GM23338 (cell line): ENCODE measurements around the gene SGO2. TPM values are rescaled to one million over a fixed set of nuclear protein-coding genes. Genes with fewer than 3 reads are reported as not detected.

Experiments used
- ATAC-seq: fragments of 200-7000 bp; cut with Tn5 transposase; 3 replicates; pipeline ENCODE4 v1.9.1; 2020
- DNase-seq: peaks from one replicate; pipeline ENCODE4 v3.0.0-alpha.2; 2015; ENCODE audit warnings: low spot score
- H2AFZ ChIP-seq: fragments of 200-600 bp; sonication (generic); 2 replicates; pipeline ENCODE4 v1.8.0; 2016; ENCODE audit warnings: antibody characterized with exemption, mild to moderate bottlenecking, moderate library complexity
- H3F3A ChIP-seq: fragments of 200-600 bp; sonication (generic); replicated peaks from 2 replicates; pipeline ENCODE4 v1.8.0; 2017; ENCODE audit warnings: antibody characterized with exemption, mixed run types, low read depth
- H3K27ac ChIP-seq: fragments of 200-600 bp; sonication (generic); 2 replicates; pipeline ENCODE4 v1.6.1; 2016; ENCODE audit warnings: low read depth
- H3K27me3 ChIP-seq: fragments of 200-600 bp; sonication (generic); 2 replicates; pipeline ENCODE4 v1.8.0; 2016; ENCODE audit warnings: mild to moderate bottlenecking, mixed run types, moderate library complexity; ENCODE audit not compliant: insufficient read depth
- H3K36me3 ChIP-seq: fragments of 200-600 bp; sonication (generic); 2 replicates; pipeline ENCODE4 v1.8.0; 2016; ENCODE audit warnings: mild to moderate bottlenecking; ENCODE audit not compliant: insufficient read depth
- H3K4me1 ChIP-seq: fragments of 200-600 bp; sonication (generic); 2 replicates; pipeline ENCODE4 v1.8.0; 2016; ENCODE audit warnings: mild to moderate bottlenecking, moderate library complexity; ENCODE audit not compliant: insufficient read depth
- H3K4me2 ChIP-seq: fragments of 200-600 bp; sonication (generic); 2 replicates; pipeline ENCODE4 v1.7.1; 2017; ENCODE audit warnings: mixed run types
- H3K4me3 ChIP-seq: fragments of 200-600 bp; sonication (generic); 2 replicates; pipeline ENCODE4 v1.6.1; 2016; ENCODE audit warnings: mixed run types
- H3K79me2 ChIP-seq: fragments of 200-600 bp; sonication (generic); replicated peaks from 2 replicates; pipeline ENCODE4 v1.8.0; 2017; ENCODE audit warnings: mild to moderate bottlenecking; ENCODE audit not compliant: insufficient read depth
- H3K9me2 ChIP-seq: fragments of 200-600 bp; sonication (generic); 2 replicates; pipeline ENCODE4 v1.8.0; 2017; ENCODE audit not compliant: insufficient read depth
- H4K20me1 ChIP-seq: fragments of 200-600 bp; sonication (generic); replicated peaks from 2 replicates; pipeline ENCODE4 v1.8.0; 2017; ENCODE audit warnings: mild to moderate bottlenecking; ENCODE audit not compliant: insufficient read depth
- H3K27ac Mint-ChIP-seq: 2 replicates; pipeline ENCODE4 v1.8.0; 2020; ENCODE audit warnings: inconsistent platforms, mild to moderate bottlenecking, moderate library complexity, mixed read lengths
- H3K27me3 Mint-ChIP-seq: 3 replicates; pipeline ENCODE4 v1.8.0; 2022; ENCODE audit warnings: low read depth, mild to moderate bottlenecking, moderate library complexity, mixed read lengths, inconsistent platforms; ENCODE audit not compliant: insufficient read depth, poor library complexity
- H3K36me3 Mint-ChIP-seq: 3 replicates; pipeline ENCODE4 v1.8.0; 2021; ENCODE audit warnings: low read depth, mild to moderate bottlenecking, inconsistent platforms, moderate library complexity, mixed read lengths
- H3K4me1 Mint-ChIP-seq: 3 replicates; pipeline ENCODE4 v1.8.0; 2020; ENCODE audit warnings: mild to moderate bottlenecking, inconsistent platforms, mixed read lengths
- H3K4me3 Mint-ChIP-seq: 3 replicates; pipeline ENCODE4 v1.8.0; 2021; ENCODE audit warnings: moderate library complexity, mild to moderate bottlenecking, inconsistent platforms, mixed read lengths
- H3K9me3 Mint-ChIP-seq: 3 replicates; pipeline ENCODE4 v1.8.0; 2020; ENCODE audit warnings: moderate library complexity, mild to moderate bottlenecking, inconsistent platforms, mixed read lengths
- CREB1 ChIP-seq: fragments of 250-450 bp; sonication (Bioruptor Pico); IDR thresholded peaks from 2 replicates; pipeline ENCODE4 v1.5.0; 2020; ENCODE audit warnings: low read depth, mild to moderate bottlenecking, moderate library complexity
- ETS1 ChIP-seq: IDR thresholded peaks from 2 replicates; pipeline ENCODE4 v1.6.1; 2016; ENCODE audit warnings: antibody characterized with exemption
- EZH2 ChIP-seq: fragments of 200-600 bp; sonication (generic); IDR thresholded peaks from one replicate; pipeline ENCODE4 v1.8.0; 2017; ENCODE audit warnings: antibody characterized with exemption, mild to moderate bottlenecking, low read depth; ENCODE audit not compliant: unreplicated experiment
- NANOG ChIP-seq: IDR thresholded peaks from 2 replicates; pipeline ENCODE4 v1.6.1; 2016; ENCODE audit warnings: antibody characterized with exemption, borderline replicate concordance
- POLR2AphosphoS5 ChIP-seq: IDR thresholded peaks from 2 replicates; pipeline ENCODE4 v1.6.1; 2016; ENCODE audit warnings: antibody characterized with exemption, low read depth
- STAT1 ChIP-seq: IDR thresholded peaks from one replicate; pipeline ENCODE4 v1.6.1; 2016; ENCODE audit warnings: antibody characterized with exemption; ENCODE audit not compliant: unreplicated experiment
- ZNF114 ChIP-seq: fragments of 250-450 bp; sonication (Bioruptor Pico); IDR thresholded peaks from 2 replicates; pipeline ENCODE4 v1.5.0; 2020; ENCODE audit warnings: mild to moderate bottlenecking, moderate library complexity
- ZNF331 ChIP-seq: fragments of 250-450 bp; sonication (Bioruptor Pico); IDR thresholded peaks from 2 replicates; pipeline ENCODE4 v1.5.0; 2020; ENCODE audit warnings: low read depth, mild to moderate bottlenecking, moderate library complexity
- polyA plus RNA-seq: library from polyadenylated mRNA; unstranded; fragments of >200 nt; fragmentation: Nextera tagmentation; extraction: Ambion mirVana; gene quantifications from 2 replicates; pipeline ENCODE4 v1.2.1, GENCODE V29; 2016
- total RNA-seq: library from RNA; depleted of rRNA; stranded (reverse); fragments of >200 nt; shearing (Covaris generic); gene quantifications from 2 replicates; pipeline ENCODE4 v1.2.3, GENCODE V29; 2014
- TF ChIP-seq, protein P1 (sequence below): fragments of 250-450 bp; sonication (Bioruptor Pico); IDR thresholded peaks from 2 replicates; pipeline ENCODE4 v1.5.0; 2020; ENCODE audit warnings: mild to moderate bottlenecking, moderate library complexity
- TF ChIP-seq, protein P2 (sequence below), 2 experiments: fragments of 200-600 bp in 1 of 2; sonication (generic) in 1 of 2; conservative IDR thresholded peaks; 2 replicates each; pipeline versions ENCODE4 v1.5.1 to v1.6.1; 2016 to 2017; ENCODE audit warnings: antibody characterized with exemption in 2 of 2, low read depth in 2 of 2, mild to moderate bottlenecking in 2 of 2, moderate library complexity in 1 of 2

Gene SGO2
- total and polyA plus RNA-seq, 2 experiments from 2014 or later = 32.6 to 47.7 TPM

- Histone ChIP-seq H3K36me3 (no peaks in the 10 kb centered on the region), H2AFZ (no peak overlapping the region), H3K27ac (no peak overlapping the region), H3F3A (no peaks in the 10 kb centered on the region), H3K4me1 (no peaks in the 10 kb centered on the region), H3K27me3 (no peaks in the 10 kb centered on the region), H3K79me2 (no peaks in the 10 kb centered on the region), H3K4me3 (no peak overlapping the region), H3K4me2 (no peak overlapping the region), H3K9me2 (no peaks in the 10 kb centered on the region), H4K20me1 (no peaks in the 10 kb centered on the region)
- Mint-ChIP-seq H3K4me1 (no peaks in the 10 kb centered on the region), H3K36me3 (no peaks in the 10 kb centered on the region), H3K4me3 (no peak overlapping the region), H3K9me3 (no peaks in the 10 kb centered on the region), H3K27ac (no peak overlapping the region), H3K27me3 (no peaks in the 10 kb centered on the region)
- DNase-seq = no peak
- ATAC-seq = no peak
- TF ChIP-seq POLR2AphosphoS5 (no peak), NANOG (no peak), CREB1 (CRISPR knock-in tag) (no peak)
- TF ChIP-seq, protein P1, sequence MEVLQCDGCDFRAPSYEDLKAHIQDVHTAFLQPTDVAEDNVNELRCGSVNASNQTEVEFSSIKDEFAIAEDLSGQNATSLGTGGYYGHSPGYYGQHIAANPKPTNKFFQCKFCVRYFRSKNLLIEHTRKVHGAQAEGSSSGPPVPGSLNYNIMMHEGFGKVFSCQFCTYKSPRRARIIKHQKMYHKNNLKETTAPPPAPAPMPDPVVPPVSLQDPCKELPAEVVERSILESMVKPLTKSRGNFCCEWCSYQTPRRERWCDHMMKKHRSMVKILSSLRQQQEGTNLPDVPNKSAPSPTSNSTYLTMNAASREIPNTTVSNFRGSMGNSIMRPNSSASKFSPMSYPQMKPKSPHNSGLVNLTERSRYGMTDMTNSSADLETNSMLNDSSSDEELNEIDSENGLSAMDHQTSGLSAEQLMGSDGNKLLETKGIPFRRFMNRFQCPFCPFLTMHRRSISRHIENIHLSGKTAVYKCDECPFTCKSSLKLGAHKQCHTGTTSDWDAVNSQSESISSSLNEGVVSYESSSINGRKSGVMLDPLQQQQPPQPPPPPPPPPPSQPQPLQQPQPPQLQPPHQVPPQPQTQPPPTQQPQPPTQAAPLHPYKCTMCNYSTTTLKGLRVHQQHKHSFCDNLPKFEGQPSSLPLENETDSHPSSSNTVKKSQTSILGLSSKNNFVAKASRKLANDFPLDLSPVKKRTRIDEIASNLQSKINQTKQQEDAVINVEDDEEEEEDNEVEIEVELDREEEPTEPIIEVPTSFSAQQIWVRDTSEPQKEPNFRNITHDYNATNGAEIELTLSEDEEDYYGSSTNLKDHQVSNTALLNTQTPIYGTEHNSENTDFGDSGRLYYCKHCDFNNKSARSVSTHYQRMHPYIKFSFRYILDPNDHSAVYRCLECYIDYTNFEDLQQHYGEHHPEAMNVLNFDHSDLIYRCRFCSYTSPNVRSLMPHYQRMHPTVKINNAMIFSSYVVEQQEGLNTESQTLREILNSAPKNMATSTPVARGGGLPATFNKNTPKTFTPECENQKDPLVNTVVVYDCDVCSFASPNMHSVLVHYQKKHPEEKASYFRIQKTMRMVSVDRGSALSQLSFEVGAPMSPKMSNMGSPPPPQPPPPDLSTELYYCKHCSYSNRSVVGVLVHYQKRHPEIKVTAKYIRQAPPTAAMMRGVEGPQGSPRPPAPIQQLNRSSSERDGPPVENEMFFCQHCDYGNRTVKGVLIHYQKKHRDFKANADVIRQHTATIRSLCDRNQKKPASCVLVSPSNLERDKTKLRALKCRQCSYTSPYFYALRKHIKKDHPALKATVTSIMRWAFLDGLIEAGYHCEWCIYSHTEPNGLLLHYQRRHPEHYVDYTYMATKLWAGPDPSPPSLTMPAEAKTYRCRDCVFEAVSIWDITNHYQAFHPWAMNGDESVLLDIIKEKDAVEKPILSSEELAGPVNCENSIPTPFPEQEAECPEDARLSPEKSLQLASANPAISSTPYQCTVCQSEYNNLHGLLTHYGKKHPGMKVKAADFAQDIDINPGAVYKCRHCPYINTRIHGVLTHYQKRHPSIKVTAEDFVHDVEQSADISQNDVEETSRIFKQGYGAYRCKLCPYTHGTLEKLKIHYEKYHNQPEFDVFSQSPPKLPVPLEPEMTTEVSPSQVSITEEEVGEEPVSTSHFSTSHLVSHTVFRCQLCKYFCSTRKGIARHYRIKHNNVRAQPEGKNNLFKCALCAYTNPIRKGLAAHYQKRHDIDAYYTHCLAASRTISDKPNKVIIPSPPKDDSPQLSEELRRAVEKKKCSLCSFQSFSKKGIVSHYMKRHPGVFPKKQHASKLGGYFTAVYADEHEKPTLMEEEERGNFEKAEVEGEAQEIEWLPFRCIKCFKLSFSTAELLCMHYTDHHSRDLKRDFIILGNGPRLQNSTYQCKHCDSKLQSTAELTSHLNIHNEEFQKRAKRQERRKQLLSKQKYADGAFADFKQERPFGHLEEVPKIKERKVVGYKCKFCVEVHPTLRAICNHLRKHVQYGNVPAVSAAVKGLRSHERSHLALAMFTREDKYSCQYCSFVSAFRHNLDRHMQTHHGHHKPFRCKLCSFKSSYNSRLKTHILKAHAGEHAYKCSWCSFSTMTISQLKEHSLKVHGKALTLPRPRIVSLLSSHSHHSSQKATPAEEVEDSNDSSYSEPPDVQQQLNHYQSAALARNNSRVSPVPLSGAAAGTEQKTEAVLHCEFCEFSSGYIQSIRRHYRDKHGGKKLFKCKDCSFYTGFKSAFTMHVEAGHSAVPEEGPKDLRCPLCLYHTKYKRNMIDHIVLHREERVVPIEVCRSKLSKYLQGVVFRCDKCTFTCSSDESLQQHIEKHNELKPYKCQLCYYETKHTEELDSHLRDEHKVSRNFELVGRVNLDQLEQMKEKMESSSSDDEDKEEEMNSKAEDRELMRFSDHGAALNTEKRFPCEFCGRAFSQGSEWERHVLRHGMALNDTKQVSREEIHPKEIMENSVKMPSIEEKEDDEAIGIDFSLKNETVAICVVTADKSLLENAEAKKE (CRISPR knock-in tag) = no peak
These were observed 67.9 kb downstream of the SGO2 start for GRCh38 chr2:200593905-200594304.

- Histone ChIP-seq H3K9me2 (no peaks in the 10 kb centered on the region), H3K4me3 (no peak overlapping the region), H3K4me1 (no peaks in the 10 kb centered on the region), H2AFZ (no peak overlapping the region), H3K36me3 (no peaks in the 10 kb centered on the region), H3F3A (no peaks in the 10 kb centered on the region), H3K27me3 (no peaks in the 10 kb centered on the region), H3K4me2 (no peak overlapping the region), H3K79me2 (no peaks in the 10 kb centered on the region), H4K20me1 (0 out of 2 replicates have a peak, but pooled peaks cover 4% of the 10 kb centered on the region), H3K27ac (no peak overlapping the region)
- DNase-seq (no peak), ATAC-seq (no peak)
- Mint-ChIP-seq H3K4me1 (no peaks in the 10 kb centered on the region), H3K9me3 (no peaks in the 10 kb centered on the region), H3K4me3 (no peak overlapping the region), H3K27ac (no peak overlapping the region), H3K27me3 (no peaks in the 10 kb centered on the region), H3K36me3 (no peaks in the 10 kb centered on the region)
- TF ChIP-seq ETS1 (no peak), NANOG (no peak), ZNF114 (CRISPR knock-in tag) (no peak), POLR2AphosphoS5 (no peak), EZH2 (no peak), ZNF331 (CRISPR knock-in tag) (no peak), STAT1 (no peak)
- TF ChIP-seq, protein P2, sequence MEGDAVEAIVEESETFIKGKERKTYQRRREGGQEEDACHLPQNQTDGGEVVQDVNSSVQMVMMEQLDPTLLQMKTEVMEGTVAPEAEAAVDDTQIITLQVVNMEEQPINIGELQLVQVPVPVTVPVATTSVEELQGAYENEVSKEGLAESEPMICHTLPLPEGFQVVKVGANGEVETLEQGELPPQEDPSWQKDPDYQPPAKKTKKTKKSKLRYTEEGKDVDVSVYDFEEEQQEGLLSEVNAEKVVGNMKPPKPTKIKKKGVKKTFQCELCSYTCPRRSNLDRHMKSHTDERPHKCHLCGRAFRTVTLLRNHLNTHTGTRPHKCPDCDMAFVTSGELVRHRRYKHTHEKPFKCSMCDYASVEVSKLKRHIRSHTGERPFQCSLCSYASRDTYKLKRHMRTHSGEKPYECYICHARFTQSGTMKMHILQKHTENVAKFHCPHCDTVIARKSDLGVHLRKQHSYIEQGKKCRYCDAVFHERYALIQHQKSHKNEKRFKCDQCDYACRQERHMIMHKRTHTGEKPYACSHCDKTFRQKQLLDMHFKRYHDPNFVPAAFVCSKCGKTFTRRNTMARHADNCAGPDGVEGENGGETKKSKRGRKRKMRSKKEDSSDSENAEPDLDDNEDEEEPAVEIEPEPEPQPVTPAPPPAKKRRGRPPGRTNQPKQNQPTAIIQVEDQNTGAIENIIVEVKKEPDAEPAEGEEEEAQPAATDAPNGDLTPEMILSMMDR (conservative IDR thresholded peaks at IDR 0.05; ENCODE audit: low read depth in 2 of 2) = no peak
These were observed 69.9 kb downstream of the SGO2 start for GRCh38 chr2:200595913-200596312.
